ENCODE data around the gene PTGDR2. TPM values are rescaled to one million over a fixed set of nuclear protein-coding genes. Genes with fewer than 3 reads are reported as not detected.

The PTGDR2 gene
- 1.2 and 1.3 TPM in 2 replicates for total RNA-seq
- polyA plus RNA-seq = 0.69 and 2.0 TPM in 2 replicates

- Histone ChIP-seq H3K27ac (no peak within 1 kb of the TSS), H3K79me2 (no peaks in the 10 kb centered on the region), H3K4me3 (no peak within 1 kb of the TSS), H3K9me2 (replicated peaks; ENCODE audit: insufficient read depth) (no peaks in the 10 kb centered on the region), H3K4me2 (no peak within 1 kb of the TSS), H3K9me3 (ENCODE audit: low read depth) (no peaks in the 10 kb centered on the region), H3K27me3 (no peaks in the 10 kb centered on the region), H3K4me1 (ENCODE audit: insufficient read depth) (peaks cover 3% of the 10 kb centered on the region), H4K20me1 (ENCODE audit: insufficient read depth, poor library complexity, severe bottlenecking) (no peaks in the 10 kb centered on the region), H2AFZ (no peak within 1 kb of the TSS), H3K36me3 (replicated peaks; ENCODE audit: insufficient read depth, low read depth) (no peaks in the 10 kb centered on the region)
- WGBS (ENCODE audit: low lambda C conversion rate, missing lambda C conversion rate) = 67% methylated on average over 13 of the region's 14 CpGs
- TF ChIP-seq EZH2phosphoT487 (IDR thresholded peaks at IDR 0.05; ENCODE audit: low read depth, severe bottlenecking, unreplicated experiment) (no peak), EZH2 (IDR thresholded peaks at IDR 0.05; ENCODE audit: borderline replicate concordance) (no peak)
- TF ChIP-seq, protein P1, sequence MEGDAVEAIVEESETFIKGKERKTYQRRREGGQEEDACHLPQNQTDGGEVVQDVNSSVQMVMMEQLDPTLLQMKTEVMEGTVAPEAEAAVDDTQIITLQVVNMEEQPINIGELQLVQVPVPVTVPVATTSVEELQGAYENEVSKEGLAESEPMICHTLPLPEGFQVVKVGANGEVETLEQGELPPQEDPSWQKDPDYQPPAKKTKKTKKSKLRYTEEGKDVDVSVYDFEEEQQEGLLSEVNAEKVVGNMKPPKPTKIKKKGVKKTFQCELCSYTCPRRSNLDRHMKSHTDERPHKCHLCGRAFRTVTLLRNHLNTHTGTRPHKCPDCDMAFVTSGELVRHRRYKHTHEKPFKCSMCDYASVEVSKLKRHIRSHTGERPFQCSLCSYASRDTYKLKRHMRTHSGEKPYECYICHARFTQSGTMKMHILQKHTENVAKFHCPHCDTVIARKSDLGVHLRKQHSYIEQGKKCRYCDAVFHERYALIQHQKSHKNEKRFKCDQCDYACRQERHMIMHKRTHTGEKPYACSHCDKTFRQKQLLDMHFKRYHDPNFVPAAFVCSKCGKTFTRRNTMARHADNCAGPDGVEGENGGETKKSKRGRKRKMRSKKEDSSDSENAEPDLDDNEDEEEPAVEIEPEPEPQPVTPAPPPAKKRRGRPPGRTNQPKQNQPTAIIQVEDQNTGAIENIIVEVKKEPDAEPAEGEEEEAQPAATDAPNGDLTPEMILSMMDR (IDR thresholded peaks at IDR 0.05; ENCODE audit: poor library complexity) = no peak
- DNase-seq (ENCODE audit: low spot score) = no peak
These were observed at the start of gene PTGDR2 for GRCh38 chr11:60855726-60856633. TSS of gene PTGDR2 (minus strand) at chr11:60855950. CDS start at chr11:60853722, 2,228 bp downstream.

DNA sequence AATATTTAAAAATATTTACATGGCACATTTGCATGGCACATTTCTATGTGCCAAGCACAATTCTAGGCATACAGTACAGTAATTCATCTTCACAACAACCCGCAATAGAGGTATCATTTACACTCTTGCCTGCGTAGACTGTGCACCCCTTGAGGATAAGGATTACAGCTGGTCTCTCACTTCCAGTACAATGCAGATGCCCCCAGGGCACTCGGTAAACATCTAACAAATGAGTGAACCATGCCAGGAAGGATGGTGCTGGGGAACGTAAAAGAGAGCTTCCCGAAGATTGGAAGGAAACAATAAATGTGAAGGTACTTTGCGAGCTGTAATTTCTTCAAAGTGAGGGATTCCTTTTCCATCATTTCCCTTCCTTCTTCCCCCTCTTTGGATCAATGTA, 49.3 kb upstream of the PTGDR2 start:
- H3K9me3 ChIP-seq (ENCODE audit: low read depth) = no peaks in the 10 kb centered on the region
- peaks cover 37% of the 10 kb centered on the region for H3K79me2 ChIP-seq
- H3K36me3 ChIP-seq (replicated peaks; ENCODE audit: insufficient read depth, low read depth) = no peaks in the 10 kb centered on the region
- H3K9me2 ChIP-seq (replicated peaks; ENCODE audit: insufficient read depth) = no peaks in the 10 kb centered on the region
- 50% methylated on average over 6 of the region's 6 CpGs for WGBS (ENCODE audit: low lambda C conversion rate, missing lambda C conversion rate)
- peak overlapping the region; percentile 91 for H3K27ac ChIP-seq
- H3K4me2 ChIP-seq = peak overlapping the region; percentile 89
- peaks cover 16% of the 10 kb centered on the region for H4K20me1 ChIP-seq (ENCODE audit: insufficient read depth, poor library complexity, severe bottlenecking)
- no peak for TF ChIP-seq EZH2phosphoT487 (IDR thresholded peaks at IDR 0.05; ENCODE audit: low read depth, severe bottlenecking, unreplicated experiment)
- no peak for TF ChIP-seq EZH2 (IDR thresholded peaks at IDR 0.05; ENCODE audit: borderline replicate concordance)
- TF ChIP-seq, protein P1 (IDR thresholded peaks at IDR 0.05; ENCODE audit: poor library complexity) = no peak
- DNase-seq (ENCODE audit: low spot score) = no peak
- H3K4me1 ChIP-seq (ENCODE audit: insufficient read depth) = peaks cover 14% of the 10 kb centered on the region
- peak overlapping the region; percentile 8 for H2AFZ ChIP-seq
- peak overlapping the region; percentile 52 for H3K4me3 ChIP-seq
- H3K27me3 ChIP-seq = no peaks in the 10 kb centered on the region

GRCh38 chr11:60902625-60903024, 46.9 kb upstream of the PTGDR2 start:
- Histone ChIP-seq H2AFZ (no peak overlapping the region), H3K4me2 (no peak overlapping the region), H3K36me3 (replicated peaks; ENCODE audit: insufficient read depth, low read depth) (no peaks in the 10 kb centered on the region), H3K4me3 (no peak overlapping the region), H3K79me2 (peaks cover 37% of the 10 kb centered on the region), H3K4me1 (ENCODE audit: insufficient read depth) (peaks cover 14% of the 10 kb centered on the region), H3K9me3 (ENCODE audit: low read depth) (no peaks in the 10 kb centered on the region), H4K20me1 (ENCODE audit: insufficient read depth, poor library complexity, severe bottlenecking) (peaks cover 16% of the 10 kb centered on the region), H3K27ac (no peak overlapping the region), H3K27me3 (no peaks in the 10 kb centered on the region), H3K9me2 (replicated peaks; ENCODE audit: insufficient read depth) (no peaks in the 10 kb centered on the region)
- WGBS (ENCODE audit: low lambda C conversion rate, missing lambda C conversion rate) = 99% methylated on average over 11 of the region's 11 CpGs
- TF ChIP-seq EZH2phosphoT487 (IDR thresholded peaks at IDR 0.05; ENCODE audit: low read depth, severe bottlenecking, unreplicated experiment) (no peak), EZH2 (IDR thresholded peaks at IDR 0.05; ENCODE audit: borderline replicate concordance) (no peak)
- TF ChIP-seq, protein P1 (IDR thresholded peaks at IDR 0.05; ENCODE audit: poor library complexity) = no peak
- DNase-seq (ENCODE audit: low spot score) = no peak
